Psoas muscle (tissue), 8 donors: Measurements from ENCODE around the gene CHRNB2. TPM values are rescaled to one million over a fixed set of nuclear protein-coding genes. Genes with fewer than 3 reads are reported as not detected.

Experiments used
- ATAC-seq, 4 donors: fragments of 200-7000 bp; cut with Tn5 transposase; one replicate each; pipeline ENCODE4 v1.9.1; 2020; ENCODE audit warnings: moderate library complexity in 3 of 4, mild to moderate bottlenecking in 2 of 4
- DNase-seq, 2 donors: peaks; one replicate each; pipeline ENCODE4 v3.0.0-alpha.2; 2020
- H3K27ac ChIP-seq: fragments of 200-600 bp; one replicate; pipeline ENCODE4 v1.8.0; 2022
- H3K27me3 ChIP-seq, 3 donors: fragments of 200-600 bp in 1 of 3; one replicate each; pipeline versions ENCODE4 v1.6.1 to v1.8.0; 2013 to 2022; ENCODE audit warnings: low read length in 2 of 3, mild to moderate bottlenecking in 2 of 3, moderate library complexity in 1 of 3; ENCODE audit not compliant: insufficient read depth in 3 of 3
- H3K36me3 ChIP-seq, 2 donors: fragments of 200-600 bp in 1 of 2; one replicate each; pipeline versions ENCODE4 v1.6.1 to v1.8.0; 2013 to 2022; ENCODE audit warnings: low read depth in 1 of 2, mild to moderate bottlenecking in 1 of 2, moderate library complexity in 1 of 2; ENCODE audit not compliant: insufficient read depth in 1 of 2
- H3K4me1 ChIP-seq: fragments of 200-600 bp; one replicate; pipeline ENCODE4 v1.8.0; 2022
- H3K4me3 ChIP-seq: fragments of 200-600 bp; one replicate; pipeline ENCODE4 v1.8.0; 2022; ENCODE audit warnings: mild to moderate bottlenecking
- H3K9me3 ChIP-seq: fragments of 200-600 bp; one replicate; pipeline ENCODE4 v1.8.0; 2022
- CTCF ChIP-seq: fragments of 200-600 bp; IDR thresholded peaks from one replicate; pipeline ENCODE4 v1.8.0; 2022; ENCODE audit warnings: antibody characterized with exemption
- WGBS, 3 donors: extraction: QIAGEN DNeasy Blood & Tissue Kit; methylation state at CpG; one replicate each; pipeline versions ENCODE4 v1.1.6 to v1.1.7; 2013; 5-methylcytosine and 5-hydroxymethylcytosine counted together
- intact Hi-C, 2 donors: fragments of 100-400 bp; cut with DNase I; formaldehyde crosslinking; loops; one replicate each; pipeline versions ENCODE4 v1.11.0 to v1.14.2; 2022
- polyA plus RNA-seq, 3 donors: library from polyadenylated mRNA; stranded (reverse); fragments of 200-250 nt; gene quantifications; one replicate each; pipeline ENCODE4 v1.2.3, GENCODE V29; 2013
- total RNA-seq, 4 donors: library from RNA; stranded (reverse); fragmentation: NEBNext Ultra II Directional in 2 of 4; extraction: Animal tissue kit (Norgen Biotek cat#: 25700) in 2 of 4; gene quantifications; one replicate each; pipeline versions ENCODE4 v1.2.1 to v1.2.4, GENCODE V29; 2021 to 2023
- donor health status: healthy with polysubstance abuse.
- donor health status: DM: no; HTN: no; CAD: no; lungs with moderate emphysema.
- donor health status: Bipolar disorder and iron deficiency.
- donor health status: healthy.
- donor health status: DM: yes; HTN: yes; CAD: no.
- donor health status: DM: no; HTN: no; CAD: no.
- donor health status: DM: no; HTN: no; CAD: no.
- donor health status: DM: yes; HTN: yes; CAD: no.

CHRNB2 gene
- total and polyA plus RNA-seq, 7 donors: 0.01 to 0.08 TPM; not detected in 5

DNA sequence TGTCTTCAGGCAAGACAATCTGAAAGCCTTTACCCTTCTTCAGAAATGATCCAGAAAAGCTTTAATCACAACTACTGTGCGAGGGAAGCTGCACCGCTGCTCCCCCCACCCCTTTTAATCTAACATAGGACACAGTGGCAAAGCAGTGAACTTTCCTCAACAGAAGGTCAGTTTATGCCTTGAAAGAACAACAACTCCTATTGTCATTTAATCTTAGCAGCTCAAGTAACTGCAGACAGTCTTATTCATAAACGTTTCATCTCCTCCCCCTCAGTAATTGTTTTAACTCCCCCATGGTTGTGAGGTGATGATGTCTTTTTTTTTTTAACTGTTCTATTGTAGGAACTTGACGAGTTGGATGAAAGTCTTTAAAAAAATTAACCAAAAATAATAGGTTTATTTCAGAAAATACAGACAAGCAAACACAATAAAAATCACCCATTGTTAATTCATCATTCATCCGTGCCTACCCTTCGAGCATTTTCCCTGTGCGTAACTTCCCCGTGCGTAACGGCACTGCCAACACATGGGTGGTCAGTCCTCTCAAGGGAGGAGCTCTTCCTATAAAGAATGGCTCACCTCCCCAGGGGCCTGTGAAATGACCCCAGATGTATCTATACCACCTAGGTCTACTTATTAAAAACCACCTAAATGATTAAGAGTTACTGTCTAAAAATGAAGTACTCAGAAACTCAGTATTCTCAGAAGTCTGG, 43.7 kb downstream of the CHRNB2 start:
- Histone ChIP-seq H3K4me3 (no peak overlapping the region), H3K36me3 (no peaks in the 10 kb centered on the region), H3K4me1 (peaks cover 7% of the 10 kb centered on the region), H3K9me3 (no peaks in the 10 kb centered on the region), H3K27ac (no peak overlapping the region), H3K27me3 (no peaks in the 10 kb centered on the region)
- DNase-seq: no peak
- WGBS, 3 donors: 65 to 71% (median 70%) methylated on average over 10 of the region's 10 CpGs
- ATAC-seq: no peak
- intact Hi-C loops: no loop called here
- TF ChIP-seq CTCF: no peak

DNA sequence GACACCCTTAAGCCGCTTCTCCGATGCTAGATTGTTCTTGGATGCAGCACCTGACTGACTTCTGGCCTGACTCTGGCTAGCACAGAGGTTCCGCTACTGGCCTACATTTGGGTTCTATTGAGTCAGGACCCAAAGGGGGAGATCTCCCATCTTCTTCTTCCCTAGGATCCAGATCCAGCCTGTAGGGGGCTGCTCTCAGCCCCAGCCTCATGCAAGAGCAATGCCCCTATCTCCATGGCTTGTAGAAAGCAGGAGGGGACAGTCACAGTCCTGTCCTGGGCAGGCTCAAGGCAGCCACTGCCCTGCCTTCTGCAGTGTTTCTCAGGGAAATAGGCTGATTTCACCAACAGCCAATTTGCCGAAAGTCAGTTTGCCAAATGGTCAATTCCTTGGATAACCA, 46.7 kb downstream of the CHRNB2 start:
- ATAC-seq: no peak
- no peak for TF ChIP-seq CTCF

DNA sequence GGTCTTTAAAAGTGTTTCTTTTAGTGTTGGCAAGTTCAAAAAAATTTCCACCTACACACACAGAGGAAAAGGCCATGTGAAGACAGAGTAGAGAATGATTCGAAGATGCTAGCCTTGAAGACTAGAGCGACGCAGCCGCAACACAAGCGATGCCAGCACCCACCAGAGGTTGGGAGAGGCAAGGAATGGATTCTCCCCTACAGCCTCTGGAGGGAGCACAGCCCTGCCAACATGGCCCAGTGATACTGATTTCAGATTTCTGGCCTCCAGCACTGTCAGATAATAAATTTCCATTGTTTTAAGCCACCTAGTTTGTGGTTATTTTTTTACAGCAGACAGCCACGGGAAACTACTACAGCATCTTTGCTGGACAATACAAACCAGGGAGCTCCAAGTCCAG, 47.3 kb downstream of the CHRNB2 start:
- Histone ChIP-seq H3K27me3 (no peaks in the 10 kb centered on the region), H3K27ac (no peak overlapping the region), H3K36me3 (no peaks in the 10 kb centered on the region), H3K4me3 (no peak overlapping the region), H3K9me3 (no peaks in the 10 kb centered on the region), H3K4me1 (no peaks in the 10 kb centered on the region)
- 85 to 89% (median 86%) methylated on average over 6 of the region's 6 CpGs for WGBS, 3 donors
- no peak for DNase-seq
- no peak for ATAC-seq
- intact Hi-C loops: no loop called here
- no peak for TF ChIP-seq CTCF

More for the DNA sequence above, 46.7 kb downstream of the CHRNB2 start:
- DNase-seq: no peak
- Histone ChIP-seq H3K36me3 (no peaks in the 10 kb centered on the region), H3K9me3 (no peaks in the 10 kb centered on the region), H3K27me3 (no peaks in the 10 kb centered on the region), H3K4me1 (no peaks in the 10 kb centered on the region), H3K4me3 (no peak overlapping the region), H3K27ac (no peak overlapping the region)
- 96 to 99% (median 98%) methylated on average over 4 of the region's 4 CpGs for WGBS, 3 donors
- intact Hi-C loops: no loop called here

DNA sequence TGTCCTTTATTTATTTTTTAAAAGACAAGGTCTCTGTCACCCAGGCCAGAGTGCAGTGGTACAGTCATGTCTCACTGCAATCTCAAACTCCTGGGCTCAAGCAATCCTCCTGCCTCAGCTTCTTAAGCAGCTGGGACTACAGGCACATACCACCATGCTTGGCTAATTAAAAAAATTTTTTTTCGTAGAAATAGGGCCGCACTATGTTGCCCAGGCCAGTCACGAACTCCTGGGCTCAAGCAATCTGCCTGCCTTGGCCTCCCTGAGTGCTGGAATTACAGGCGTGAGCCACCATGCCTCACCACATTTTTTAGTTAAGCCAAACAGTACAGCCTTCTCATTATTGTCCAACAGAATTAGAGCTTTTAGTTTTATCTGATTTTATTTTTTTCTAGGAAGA, 47.8 kb downstream of the CHRNB2 start:
- Histone ChIP-seq H3K9me3 (no peaks in the 10 kb centered on the region), H3K36me3 (no peaks in the 10 kb centered on the region), H3K27me3 (no peaks in the 10 kb centered on the region), H3K4me1 (no peaks in the 10 kb centered on the region), H3K27ac (no peak overlapping the region), H3K4me3 (no peak overlapping the region)
- WGBS, 3 donors: 91 to 95% (median 93%) methylated on average over 4 of the region's 4 CpGs
- ATAC-seq (no peak), DNase-seq (no peak)
- intact Hi-C loops: no loop called here
- no peak for TF ChIP-seq CTCF
